GM19467 (cell line): Measurements from ENCODE around the gene BCR.

Experiments
- ATAC-seq: cut with Tn5 transposase; IDR thresholded peaks from one replicate; pipeline ENCODE4 v1.9.1; 2021; ENCODE audit warnings: mild to moderate bottlenecking, moderate library complexity; ENCODE audit not compliant: unreplicated experiment

BCR gene

GRCh38 chr22:23150762-23151161 lies 29.5 kb upstream of the BCR start:
- ATAC-seq: no peak

DNA sequence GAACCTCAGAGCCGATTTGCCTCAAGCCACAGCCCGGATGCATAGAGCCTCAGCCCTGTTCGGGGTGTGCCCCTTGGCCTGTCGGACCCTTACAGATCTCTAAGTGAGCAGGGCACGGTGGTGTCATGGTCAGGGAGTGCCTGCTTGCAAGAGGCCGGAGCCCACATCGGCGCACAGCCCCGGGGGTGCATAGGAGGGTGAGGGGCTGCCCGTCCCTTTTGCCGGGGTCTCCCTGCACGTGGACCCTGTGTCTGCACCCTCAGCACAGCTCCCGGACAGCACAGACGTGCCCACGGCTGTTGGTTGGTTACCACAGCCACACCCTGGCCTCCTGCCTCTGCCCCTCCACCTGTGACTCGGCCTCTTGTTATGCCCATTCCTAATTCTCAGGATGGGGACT lies 28.5 kb upstream of the BCR start:
- ATAC-seq: no peak

DNA sequence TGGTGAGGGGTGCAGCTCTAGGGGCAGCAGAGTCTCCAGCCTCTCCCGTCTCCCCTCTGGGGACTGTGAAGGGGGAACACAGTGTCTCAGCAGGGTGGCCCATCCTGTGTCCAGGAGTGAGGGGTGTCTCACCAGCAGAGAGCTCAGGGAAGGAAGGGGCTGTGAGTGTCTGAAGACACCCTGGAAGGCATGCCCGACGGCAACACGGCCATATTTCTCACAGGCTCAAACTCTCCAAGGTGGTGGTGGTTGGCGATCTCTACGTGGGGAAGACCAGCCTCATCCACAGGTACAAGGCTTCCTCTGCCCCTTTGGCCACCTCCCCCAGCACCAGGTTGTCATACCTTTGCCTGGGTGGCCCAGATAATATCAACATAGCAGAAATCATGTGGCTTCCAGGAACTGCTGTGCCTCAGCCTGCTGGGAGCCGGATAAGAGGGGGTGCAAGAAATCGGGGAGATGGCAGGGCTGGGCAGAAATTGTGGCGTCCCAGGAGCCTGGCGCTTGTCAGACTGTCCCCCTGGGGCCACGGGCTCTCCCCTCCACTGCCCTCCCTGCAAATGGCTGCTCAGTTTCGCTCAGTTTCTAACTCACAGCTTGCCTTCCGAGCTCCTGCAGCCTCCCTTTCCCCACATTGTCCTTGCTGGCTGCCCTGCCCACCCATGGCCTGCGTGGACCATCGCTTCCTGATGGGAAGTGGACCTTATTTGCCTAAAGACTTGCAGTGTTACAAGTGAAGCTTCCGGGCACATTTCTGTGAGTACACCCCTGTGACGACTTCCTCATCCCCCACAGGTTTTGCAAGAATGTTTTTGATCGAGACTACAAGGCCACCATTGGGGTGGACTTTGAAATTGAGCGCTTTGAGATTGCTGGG lies 27.8 kb upstream of the BCR start:
- ATAC-seq: no peak

- no peak for ATAC-seq
Measured at GRCh38 chr22:23153994-23154393, 26.3 kb upstream of the BCR start.

- no peak for ATAC-seq
Measured at GRCh38 chr22:23154461-23154860, 25.8 kb upstream of the BCR start.

- ATAC-seq: no peak
Measured at GRCh38 chr22:23155143-23155542, 25.2 kb upstream of the BCR start.

- ATAC-seq: no peak
Measured at GRCh38 chr22:23155831-23156230, 24.5 kb upstream of the BCR start.

GRCh38 chr22:23156286-23156685 lies 24.0 kb upstream of the BCR start:
- no peak for ATAC-seq

- no peak for ATAC-seq
Measured at GRCh38 chr22:23157560-23158515, 22.5 kb upstream of the BCR start.

DNA sequence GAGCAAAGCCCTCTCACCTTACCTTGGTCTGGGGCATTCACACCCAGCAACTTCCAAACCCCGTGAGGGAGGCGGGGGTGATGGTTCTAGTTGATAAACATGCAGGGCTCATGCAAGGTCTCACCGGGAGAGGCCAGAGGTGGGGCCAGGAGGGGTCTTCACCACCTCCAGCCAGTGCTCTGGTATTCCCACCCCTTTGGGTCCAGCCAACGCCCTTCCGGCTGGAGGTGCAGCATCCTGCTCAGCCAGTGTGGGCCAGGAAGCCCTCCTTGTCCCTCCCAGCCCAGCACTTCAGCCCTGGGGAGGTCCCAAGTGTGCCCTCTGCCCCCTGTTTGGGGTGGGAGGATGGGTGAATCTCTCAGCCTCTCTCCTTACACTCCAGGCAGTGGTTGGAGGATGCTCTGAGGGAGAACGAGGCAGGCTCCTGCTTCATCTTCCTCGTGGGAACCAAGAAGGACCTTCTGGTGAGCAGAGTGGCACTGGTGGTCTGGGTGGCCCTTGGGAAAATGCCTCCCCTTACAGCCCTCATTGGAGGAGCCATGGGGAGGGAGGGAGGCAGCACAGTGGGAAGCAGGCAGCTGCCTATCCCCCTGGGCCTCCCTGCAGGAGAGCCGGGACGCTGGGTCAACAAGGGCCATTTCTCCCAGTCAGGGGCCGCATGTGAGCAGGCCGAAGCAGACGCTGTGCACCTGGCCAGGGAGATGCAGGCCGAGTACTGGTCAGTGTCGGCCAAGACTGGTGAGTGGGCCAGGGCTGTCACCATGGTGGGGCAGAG lies 21.6 kb upstream of the BCR start:
- ATAC-seq: no peak

GRCh38 chr22:23159291-23159630 lies 21.0 kb upstream of the BCR start:
- no peak for ATAC-seq

DNA sequence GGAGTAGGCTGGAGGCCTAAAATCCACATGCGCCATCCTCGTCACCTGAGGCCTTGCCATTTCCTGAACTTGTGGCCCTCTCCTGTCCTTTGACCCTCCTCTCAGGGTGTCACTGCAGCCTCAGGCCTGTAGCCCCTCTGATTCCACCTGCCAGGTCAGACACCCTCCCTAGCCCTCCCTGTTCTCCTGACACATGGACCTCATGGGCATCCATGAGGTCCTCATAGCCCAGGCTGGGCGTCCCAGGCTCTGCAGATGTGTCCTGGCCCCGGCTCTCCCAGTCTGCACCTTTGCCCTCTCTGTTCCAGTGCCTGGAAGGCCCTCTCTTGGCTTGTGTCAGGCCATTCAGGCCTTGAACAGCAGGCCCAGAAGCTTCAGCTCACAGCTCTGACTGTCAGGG lies 19.3 kb upstream of the BCR start:
- no peak for ATAC-seq

DNA sequence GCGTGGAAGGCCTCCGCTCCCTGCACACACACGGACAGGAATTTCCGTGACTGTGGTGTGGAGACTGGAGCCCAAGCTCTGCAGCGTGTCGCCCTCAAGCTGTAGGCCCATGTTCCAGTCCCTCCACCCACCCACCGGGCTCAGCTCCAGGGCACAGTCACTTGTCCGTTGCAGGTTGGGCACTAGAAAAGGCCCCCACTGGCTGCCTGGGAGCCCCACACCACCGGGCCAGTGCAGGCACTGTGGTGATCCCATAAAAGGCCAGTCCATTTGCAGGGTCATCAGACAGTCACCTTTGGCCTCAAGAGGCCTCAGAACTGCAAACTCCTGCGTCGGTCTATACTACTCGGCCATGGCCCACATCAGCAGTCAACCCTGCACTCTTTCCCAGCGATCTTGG lies 18.7 kb upstream of the BCR start:
- no peak for ATAC-seq

GRCh38 chr22:23163665-23164064 lies 16.6 kb upstream of the BCR start:
- ATAC-seq: no peak

- ATAC-seq: no peak
Measured at GRCh38 chr22:23164091-23164490, 16.2 kb upstream of the BCR start.

DNA sequence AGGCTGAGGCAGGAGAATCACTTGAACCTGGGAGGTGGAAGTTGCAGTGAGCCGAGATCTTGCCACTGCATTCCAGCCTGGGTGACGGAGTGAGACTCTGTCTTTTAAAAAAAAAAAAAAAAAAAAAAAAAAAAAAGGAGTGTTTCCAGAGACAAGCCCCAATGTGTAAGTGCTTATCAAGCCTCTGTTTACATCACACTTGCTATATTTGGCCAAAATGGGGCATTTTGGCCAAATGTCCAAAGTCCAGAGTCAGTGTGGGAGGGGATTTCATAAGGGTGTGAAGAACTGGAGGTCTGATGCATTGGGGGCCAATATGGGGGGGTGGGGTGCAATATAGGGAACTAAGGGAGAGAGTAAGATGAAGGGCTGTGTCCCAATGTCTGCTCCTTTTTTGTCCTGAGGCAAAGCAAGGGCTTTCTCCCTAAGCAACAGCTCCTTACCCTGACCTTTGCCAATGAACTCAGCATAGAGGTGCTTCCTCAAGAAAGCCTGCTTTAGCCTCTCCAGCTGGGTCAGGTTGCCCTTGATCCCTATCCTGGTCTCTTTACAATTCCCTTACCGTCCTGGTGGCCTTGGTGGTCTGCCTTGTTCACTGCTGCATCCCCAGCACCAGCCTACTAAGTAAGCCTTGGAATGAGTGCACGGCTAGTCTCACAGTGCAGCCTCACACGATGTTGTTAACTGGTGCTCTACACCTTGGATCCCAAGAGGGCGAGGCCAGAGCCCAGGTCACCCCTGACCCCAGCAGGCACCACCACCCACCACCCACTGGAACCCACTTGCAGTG lies 14.1 kb upstream of the BCR start:
- ATAC-seq: no peak

- ATAC-seq: no peak
Measured at GRCh38 chr22:23166841-23167616, 13.3 kb upstream of the BCR start.

DNA sequence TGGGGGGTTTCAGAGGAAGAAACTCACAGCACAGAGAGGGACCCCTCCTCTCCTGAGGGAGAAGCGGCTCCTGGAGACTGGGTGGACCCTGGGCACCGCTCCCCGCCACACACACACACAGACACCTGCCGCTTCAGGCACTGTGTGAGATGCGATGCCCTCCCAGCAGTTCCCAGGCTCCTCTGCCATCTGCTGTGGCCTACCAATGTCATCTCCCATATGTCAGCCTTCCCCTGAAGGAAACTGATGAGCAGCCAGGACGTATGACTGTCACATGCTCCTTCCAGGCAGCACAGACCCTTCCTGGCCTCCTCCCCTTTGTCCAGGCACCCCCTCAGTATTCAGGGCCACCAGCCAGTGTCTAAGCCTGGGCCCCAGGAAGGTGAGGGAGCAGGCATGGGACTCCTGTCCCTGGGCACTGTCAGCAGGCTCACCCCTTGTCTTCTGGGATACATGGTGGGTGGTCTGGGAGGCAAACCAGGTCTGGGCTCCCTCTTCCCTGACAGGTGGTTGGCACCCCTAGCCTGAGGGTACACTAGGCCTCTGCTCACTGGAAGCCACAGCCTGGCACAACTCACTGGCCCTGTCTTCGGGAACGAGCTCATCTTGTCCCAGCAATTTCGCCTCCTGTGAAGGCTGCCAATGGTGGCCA lies 11.8 kb upstream of the BCR start:
- ATAC-seq: no peak

DNA sequence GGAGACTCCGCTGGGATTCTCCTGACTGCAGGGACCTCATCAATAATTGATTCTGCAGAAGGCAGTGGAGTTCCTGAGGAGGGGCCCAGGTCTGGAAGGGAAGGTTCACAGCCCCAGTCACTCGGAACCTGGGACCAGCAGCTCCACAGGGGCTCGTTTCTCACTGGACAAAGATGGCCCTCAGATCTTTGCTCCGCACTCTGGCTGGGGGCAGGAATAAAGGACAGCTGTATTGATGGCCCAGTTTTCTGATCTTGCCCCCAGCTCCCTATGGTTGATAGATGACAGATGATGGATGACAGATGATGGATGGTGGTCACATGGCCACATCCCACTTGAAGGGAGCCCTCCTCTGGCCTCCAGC lies 11.3 kb upstream of the BCR start:
- no peak for ATAC-seq
